Gastrocnemius medialis (tissue), 4 donors: Measurements from ENCODE around the gene ASIC1. TPM values are rescaled to one million over a fixed set of nuclear protein-coding genes. Genes with fewer than 3 reads are reported as not detected.
"Not testable (repeated sequence)": the region's sequence is repeated elsewhere in the genome, so short reads cannot be mapped to it uniquely, and the experiment has no call there.

Source experiments
- ATAC-seq, 2 donors: fragments of 150-250 bp; one replicate each; pipeline ENCODE4 v1.9.1; 2016
- DNase-seq, 2 donors: peaks; one replicate each; pipeline ENCODE4 v3.0.0-alpha.2; 2019
- H3K27ac ChIP-seq, 4 donors: fragments of 200-600 bp; sonication (generic); 1 replicate in 1 of 4; 2 replicates in 3 of 4; pipeline ENCODE4 v1.5.1; 2016 to 2018; ENCODE audit warnings: mild to moderate bottlenecking in 2 of 4, moderate library complexity in 1 of 4
- H3K27me3 ChIP-seq, 3 donors: fragments of 200-600 bp; sonication (generic) in 2 of 3; 1 replicate in 1 of 3; 2 replicates in 2 of 3; pipeline versions ENCODE4 v1.5.1 to v1.6.0; 2016 to 2019; ENCODE audit warnings: mild to moderate bottlenecking in 1 of 3, moderate library complexity in 1 of 3
- H3K36me3 ChIP-seq, 2 donors: fragments of 200-600 bp; sonication (generic) in 1 of 2; one replicate each; pipeline ENCODE4 v1.5.1; 2017 to 2018
- H3K4me1 ChIP-seq, 2 donors: fragments of 200-600 bp; sonication (generic) in 1 of 2; one replicate each; pipeline ENCODE4 v1.5.1; 2016 to 2017; ENCODE audit warnings: mild to moderate bottlenecking in 2 of 2
- H3K4me3 ChIP-seq, 4 donors: fragments of 200-600 bp; sonication (generic) in 3 of 4; 1 replicate in 1 of 4; 2 replicates in 3 of 4; pipeline ENCODE4 v1.5.1; 2016 to 2019; ENCODE audit warnings: mild to moderate bottlenecking in 2 of 4
- H3K9me3 ChIP-seq, 3 donors: fragments of 200-600 bp; sonication (generic) in 2 of 3; 1 replicate in 1 of 3; 2 replicates in 2 of 3; pipeline ENCODE4 v1.5.1; 2016 to 2019
- POLR2A ChIP-seq, 2 donors: fragments of 450-650 bp; IDR thresholded peaks; one replicate each; pipeline ENCODE4 v1.6.1; 2017; ENCODE audit warnings: antibody characterized with exemption in 2 of 2, mild to moderate bottlenecking in 2 of 2, moderate library complexity in 2 of 2
- in situ Hi-C, 4 donors: fragments of 200-750 bp; cut with MboI; loops; one replicate each; pipeline versions ENCODE4 v1.15.0 to v1.8.0; 2017; ENCODE audit warnings: low sequenced_read_pairs in 4 of 4
- intact Hi-C: fragments of 100-400 bp; cut with DNase I; formaldehyde crosslinking; loops from one replicate; pipeline ENCODE4 v1.15.1; 2023; ENCODE audit warnings: low total_unique reads
- total RNA-seq, 4 donors: library from RNA; depleted of rRNA; stranded (reverse); fragments of >200 nt; gene quantifications; one replicate each; pipeline versions ENCODE4 v1.1.0 to v1.2.3, GENCODE V29; 2016
- TF ChIP-seq, protein P1 (sequence below), 5 experiments: fragments of 450-650 bp in 3 of 5; fragments of 200-600 bp in 2 of 5; sonication (generic) in 2 of 5; IDR thresholded peaks in 4 of 5; conservative IDR thresholded peaks in 1 of 5; 1 replicate in 4 of 5; 2 replicates in 1 of 5; pipeline ENCODE4 v1.5.1; 2016 to 2019; ENCODE audit warnings: antibody characterized with exemption in 5 of 5, mild to moderate bottlenecking in 3 of 5, moderate library complexity in 3 of 5

ASIC1 gene
- total RNA-seq, 4 donors from 2014 or later: 0.15 to 0.53 TPM; not detected in 2

DNA sequence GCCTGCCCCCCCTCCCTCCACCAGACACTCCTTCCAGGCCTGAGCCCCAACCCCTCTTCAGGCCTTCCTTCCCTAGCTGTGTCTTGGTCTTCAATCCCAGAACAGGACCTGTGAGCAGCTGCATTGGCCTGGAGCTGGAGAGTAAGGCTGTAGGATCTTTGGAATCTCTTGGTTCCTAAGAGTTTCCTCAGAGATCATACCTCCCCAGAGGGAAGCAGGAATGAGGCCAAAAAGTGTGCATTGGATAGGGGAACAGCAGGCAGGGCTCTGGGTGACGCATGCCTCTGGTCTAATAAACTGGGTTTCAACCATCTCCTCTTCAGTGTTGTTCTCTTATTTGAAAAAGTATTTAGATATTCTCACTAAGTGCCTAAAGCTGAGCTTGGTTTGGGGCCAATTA, 25.9 kb downstream of the ASIC1 start:
- no peaks in the 10 kb centered on the region for H3K27me3 ChIP-seq
- no peaks in the 10 kb centered on the region for H3K9me3 ChIP-seq
- peaks cover 9 to 11% of the 10 kb centered on the region in 2 donors for H3K4me1 ChIP-seq
- TF ChIP-seq, protein P1, sequence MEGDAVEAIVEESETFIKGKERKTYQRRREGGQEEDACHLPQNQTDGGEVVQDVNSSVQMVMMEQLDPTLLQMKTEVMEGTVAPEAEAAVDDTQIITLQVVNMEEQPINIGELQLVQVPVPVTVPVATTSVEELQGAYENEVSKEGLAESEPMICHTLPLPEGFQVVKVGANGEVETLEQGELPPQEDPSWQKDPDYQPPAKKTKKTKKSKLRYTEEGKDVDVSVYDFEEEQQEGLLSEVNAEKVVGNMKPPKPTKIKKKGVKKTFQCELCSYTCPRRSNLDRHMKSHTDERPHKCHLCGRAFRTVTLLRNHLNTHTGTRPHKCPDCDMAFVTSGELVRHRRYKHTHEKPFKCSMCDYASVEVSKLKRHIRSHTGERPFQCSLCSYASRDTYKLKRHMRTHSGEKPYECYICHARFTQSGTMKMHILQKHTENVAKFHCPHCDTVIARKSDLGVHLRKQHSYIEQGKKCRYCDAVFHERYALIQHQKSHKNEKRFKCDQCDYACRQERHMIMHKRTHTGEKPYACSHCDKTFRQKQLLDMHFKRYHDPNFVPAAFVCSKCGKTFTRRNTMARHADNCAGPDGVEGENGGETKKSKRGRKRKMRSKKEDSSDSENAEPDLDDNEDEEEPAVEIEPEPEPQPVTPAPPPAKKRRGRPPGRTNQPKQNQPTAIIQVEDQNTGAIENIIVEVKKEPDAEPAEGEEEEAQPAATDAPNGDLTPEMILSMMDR (IDR thresholded peaks at IDR 0.05 in 4 of 5, conservative IDR thresholded peaks at IDR 0.05 in 1 of 5): no peak
- H3K4me3 ChIP-seq: no peak overlapping the region
- H3K36me3 ChIP-seq: peaks cover 0 to 19% of the 10 kb centered on the region in 2 donors
- peak overlapping the region in 1 of 4 donors; percentile 27 for H3K27ac ChIP-seq
- DNase-seq (no peak), ATAC-seq (no peak)
- in situ Hi-C loops: loop anchor here in 2 of 4 donors (25.0 kb wide), 1 partner anchor 229 kb away; no protein-coding TSS in a partner anchor
- intact Hi-C loops: loop anchor here (10.0 kb wide), 1 partner anchor 232 kb away; no protein-coding TSS in a partner anchor

DNA sequence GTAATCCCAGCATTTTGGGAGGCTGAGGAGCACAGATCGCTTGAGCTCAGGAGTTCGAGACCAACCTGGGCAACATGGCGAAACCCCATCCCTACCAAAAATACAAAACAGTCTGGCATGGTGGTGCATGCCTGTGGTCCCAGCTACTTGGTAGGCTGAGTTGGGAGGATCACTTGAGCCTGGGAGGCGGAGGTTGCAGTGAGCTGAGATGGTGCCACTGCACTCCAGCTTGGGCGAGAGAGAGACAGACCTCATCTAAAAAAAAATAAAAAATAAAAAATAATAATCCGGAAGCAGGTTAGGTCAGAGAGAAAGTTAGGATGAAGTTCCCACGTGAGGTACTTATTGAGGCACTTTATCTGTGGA, 27.0 kb downstream of the ASIC1 start:
- not testable (repeated sequence) for H3K9me3 ChIP-seq, H3K27me3 ChIP-seq, ATAC-seq, DNase-seq
- intact Hi-C loops: loop anchor here (2.0 to 10.0 kb wide), 2 partner anchors 82 to 230 kb away; partner anchors contain the start of gene CERS5
- Histone ChIP-seq H3K27ac (peak overlapping the region; percentile 92 to 99 (median 96)), H3K36me3 (peaks cover 0 to 30% of the 10 kb centered on the region in 2 donors), H3K4me1 (peaks cover 13 to 14% of the 10 kb centered on the region in 2 donors), H3K4me3 (peak overlapping the region; percentile 81 to 95 (median 88))
- in situ Hi-C loops: loop anchor here in 2 of 4 donors (25.0 kb wide), 1 partner anchor 228 kb away; no protein-coding TSS in a partner anchor

DNA sequence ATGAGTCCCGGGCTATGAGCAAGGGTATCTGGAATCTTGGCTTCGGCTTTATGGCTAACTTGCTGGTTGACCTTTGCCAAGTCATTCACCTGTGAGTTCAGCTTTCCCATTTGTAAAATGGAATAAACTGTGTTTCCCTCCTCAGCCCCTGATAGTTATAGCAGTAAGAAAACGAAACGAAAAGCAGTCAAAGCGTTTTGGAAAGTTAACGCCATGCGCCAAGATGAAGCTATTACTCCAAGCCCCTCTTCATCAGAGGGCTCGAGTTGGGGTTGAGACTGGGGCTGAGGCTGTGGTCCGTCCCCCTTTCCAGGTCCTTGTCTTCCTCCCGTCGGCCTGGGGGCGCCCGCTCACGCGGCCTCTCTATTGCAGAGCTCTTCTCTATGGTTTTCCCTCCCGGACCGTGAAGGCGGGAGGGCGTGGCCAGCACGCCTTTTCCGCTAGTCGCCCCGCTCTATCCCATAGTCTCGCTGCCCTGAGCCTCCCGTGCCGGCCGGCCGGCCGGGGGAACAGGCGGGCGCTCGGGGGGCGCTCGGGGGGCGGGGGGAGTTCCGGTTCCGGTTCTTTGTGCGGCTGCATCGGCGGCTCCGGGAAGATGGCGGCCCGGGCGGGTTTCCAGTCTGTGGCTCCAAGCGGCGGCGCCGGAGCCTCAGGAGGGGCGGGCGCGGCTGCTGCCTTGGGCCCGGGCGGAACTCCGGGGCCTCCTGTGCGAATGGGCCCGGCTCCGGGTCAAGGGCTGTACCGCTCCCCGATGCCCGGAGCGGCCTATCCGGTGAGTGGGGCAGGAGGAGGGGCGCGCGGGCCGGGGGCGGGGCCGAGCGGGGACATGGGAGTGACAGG, 27.6 kb downstream of the ASIC1 start, which contains the start of gene SMARCD1:
TSS of gene SMARCD1 (plus strand) at position 568 of the 840 bp plus-strand sequence. CDS start at position 596, 28 bp downstream.
- Histone ChIP-seq H3K27me3 (no peaks in the 10 kb centered on the region), H3K36me3 (peaks cover 2 to 36% of the 10 kb centered on the region in 2 donors), H3K4me1 (peaks cover 13 to 14% of the 10 kb centered on the region in 2 donors), H3K9me3 (no peaks in the 10 kb centered on the region), H3K27ac (peak within 1 kb of the TSS; percentile 92 to 99 (median 96)), H3K4me3 (peak within 1 kb of the TSS; percentile 81 to 95 (median 88))
- intact Hi-C loops (loop anchor here (1.0 to 10.0 kb wide), 3 partner anchors 27 to 230 kb away; partner anchors contain the start of genes CERS5 and COX14), in situ Hi-C loops (loop anchor here in 2 of 4 donors (25.0 kb wide), 1 partner anchor 227 kb away; no protein-coding TSS in a partner anchor)
- DNase-seq (peak; percentile 86 to 88), ATAC-seq (peak; percentile 81 to 91)
- TF ChIP-seq, protein P1 (IDR thresholded peaks at IDR 0.05 in 4 of 5, conservative IDR thresholded peaks at IDR 0.05 in 1 of 5): peak in 2 of 5 experiments; percentile 26 to 41
- TF ChIP-seq POLR2A (IDR thresholded peaks at IDR 0.05): peak in 1 of 2 donors; percentile 37

DNA sequence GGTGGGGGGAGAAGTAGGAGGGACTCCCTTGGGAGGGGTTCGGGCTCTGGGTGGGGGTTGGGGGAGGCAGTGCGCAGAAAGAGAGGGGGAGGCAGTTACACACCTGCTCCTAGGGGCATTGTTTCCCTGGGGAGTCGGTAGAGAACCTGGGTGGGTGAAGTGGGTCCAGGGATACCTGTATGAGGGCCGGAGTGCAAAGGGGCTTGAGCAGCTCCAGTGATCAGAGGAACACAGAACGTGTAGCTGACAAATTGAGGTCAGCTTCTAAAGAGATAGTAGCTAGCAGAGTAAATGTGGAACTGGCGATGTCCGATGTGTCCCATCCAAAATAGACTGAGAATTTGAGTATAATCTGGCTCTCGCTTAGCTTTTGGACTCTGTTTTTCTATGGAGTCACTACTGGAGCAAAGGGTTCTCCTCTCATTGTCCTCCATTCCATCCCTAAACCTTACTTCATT, 28.2 kb downstream of the ASIC1 start:
- Histone ChIP-seq H3K9me3 (no peaks in the 10 kb centered on the region), H3K27me3 (no peaks in the 10 kb centered on the region), H3K36me3 (peaks cover 2 to 43% of the 10 kb centered on the region in 2 donors), H3K4me3 (peak overlapping the region; percentile 81 to 95 (median 88)), H3K4me1 (peaks cover 13 to 14% of the 10 kb centered on the region in 2 donors), H3K27ac (peak overlapping the region; percentile 92 to 99 (median 96))
- intact Hi-C loops (loop anchor here (1.0 to 10.0 kb wide), 3 partner anchors 27 to 229 kb away; partner anchors contain the start of genes CERS5 and COX14), in situ Hi-C loops (loop anchor here in 2 of 4 donors (25.0 kb wide), 1 partner anchor 227 kb away; no protein-coding TSS in a partner anchor)
- no peak for TF ChIP-seq POLR2A (IDR thresholded peaks at IDR 0.05)
- TF ChIP-seq, protein P1 (IDR thresholded peaks at IDR 0.05 in 4 of 5, conservative IDR thresholded peaks at IDR 0.05 in 1 of 5): no peak
- DNase-seq (no peak), ATAC-seq (peak in 1 of 2 donors; percentile 11)
